Measurements from ENCODE around the gene CTCFL. TPM values are rescaled to one million over a fixed set of nuclear protein-coding genes. Genes with fewer than 3 reads are reported as not detected.

The CTCFL gene
- total and polyA plus RNA-seq, 2 donors (not counting 1 experiment from before 2014, with no cell fraction given), result not detected

GRCh38 chr20:57559658-57560553, 35.0 kb upstream of the CTCFL start:
- no peak overlapping the region for H2AFZ ChIP-seq (ENCODE audit: low read length)
- no peak overlapping the region for H3K9ac ChIP-seq (ENCODE audit: insufficient read depth, low read length)
- no peak overlapping the region for H3K4me3 ChIP-seq (replicated peaks in 1 of 4; ENCODE audit: control extremely low read depth in 1 of 4, insufficient read depth in 1 of 4, low read depth in 3 of 4, low read length in 4 of 4)
- no peak overlapping the region for H3K27ac ChIP-seq (ENCODE audit: insufficient read depth, low read length)
- H4K20me1 ChIP-seq (ENCODE audit: control insufficient read depth, extremely low read depth, insufficient read depth, low read length), result no peaks in the 10 kb centered on the region
- TF ChIP-seq EZH2 (IDR thresholded peaks at IDR 0.05; ENCODE audit: low read length, missing control alignments), result no peak
- TF ChIP-seq CTCF (conservative IDR thresholded peaks at IDR 0.05 in 1 of 2, IDR thresholded peaks at IDR 0.05 in 1 of 2; ENCODE audit: low read depth in 1 of 2, low read length in 2 of 2), result no peak
- no peaks in the 10 kb centered on the region for H3K36me3 ChIP-seq (ENCODE audit: control insufficient read depth, insufficient read depth, low read length)
- H3K4me2 ChIP-seq (ENCODE audit: extremely low read depth, insufficient read depth, low read length), result no peak overlapping the region
- H3K27me3 ChIP-seq (ENCODE audit: control insufficient read depth, insufficient read depth, low read length), result peaks cover 3% of the 10 kb centered on the region
- no peak for DNase-seq (ENCODE audit: low read depth in 2 of 2)
- H3K4me1 ChIP-seq (ENCODE audit: control insufficient read depth, extremely low read depth, insufficient read depth, low read length), result no peaks in the 10 kb centered on the region
- H3K79me2 ChIP-seq (ENCODE audit: control insufficient read depth, insufficient read depth, low read length), result no peaks in the 10 kb centered on the region
- H3K9me3 ChIP-seq (ENCODE audit: control insufficient read depth, insufficient read depth, low read depth, low read length), result no peaks in the 10 kb centered on the region

GRCh38 chr20:57559289-57559634, 34.3 kb upstream of the CTCFL start:
- Histone ChIP-seq H3K4me3 (replicated peaks in 1 of 4; ENCODE audit: control extremely low read depth in 1 of 4, insufficient read depth in 1 of 4, low read depth in 3 of 4, low read length in 4 of 4) (no peak overlapping the region), H2AFZ (ENCODE audit: low read length) (no peak overlapping the region), H3K79me2 (ENCODE audit: control insufficient read depth, insufficient read depth, low read length) (no peaks in the 10 kb centered on the region), H4K20me1 (ENCODE audit: control insufficient read depth, extremely low read depth, insufficient read depth, low read length) (no peaks in the 10 kb centered on the region), H3K9me3 (ENCODE audit: control insufficient read depth, insufficient read depth, low read depth, low read length) (no peaks in the 10 kb centered on the region), H3K9ac (ENCODE audit: insufficient read depth, low read length) (no peak overlapping the region), H3K4me1 (ENCODE audit: control insufficient read depth, extremely low read depth, insufficient read depth, low read length) (no peaks in the 10 kb centered on the region), H3K27ac (ENCODE audit: insufficient read depth, low read length) (no peak overlapping the region), H3K4me2 (ENCODE audit: extremely low read depth, insufficient read depth, low read length) (no peak overlapping the region), H3K27me3 (ENCODE audit: control insufficient read depth, insufficient read depth, low read length) (peaks cover 3% of the 10 kb centered on the region), H3K36me3 (ENCODE audit: control insufficient read depth, insufficient read depth, low read length) (no peaks in the 10 kb centered on the region)
- DNase-seq (ENCODE audit: low read depth in 2 of 2), result no peak
- no peak for TF ChIP-seq EZH2 (IDR thresholded peaks at IDR 0.05; ENCODE audit: low read length, missing control alignments)
- no peak for TF ChIP-seq CTCF (conservative IDR thresholded peaks at IDR 0.05 in 1 of 2, IDR thresholded peaks at IDR 0.05 in 1 of 2; ENCODE audit: low read depth in 1 of 2, low read length in 2 of 2)

GRCh38 chr20:57558614-57559288, 33.8 kb upstream of the CTCFL start:
- Histone ChIP-seq H3K27ac (ENCODE audit: insufficient read depth, low read length) (no peak overlapping the region), H3K4me1 (ENCODE audit: control insufficient read depth, extremely low read depth, insufficient read depth, low read length) (no peaks in the 10 kb centered on the region), H3K4me2 (ENCODE audit: extremely low read depth, insufficient read depth, low read length) (no peak overlapping the region), H3K27me3 (ENCODE audit: control insufficient read depth, insufficient read depth, low read length) (peaks cover 3% of the 10 kb centered on the region), H3K36me3 (ENCODE audit: control insufficient read depth, insufficient read depth, low read length) (no peaks in the 10 kb centered on the region), H3K4me3 (replicated peaks in 1 of 4; ENCODE audit: control extremely low read depth in 1 of 4, insufficient read depth in 1 of 4, low read depth in 3 of 4, low read length in 4 of 4) (no peak overlapping the region), H3K9ac (ENCODE audit: insufficient read depth, low read length) (no peak overlapping the region), H2AFZ (ENCODE audit: low read length) (no peak overlapping the region), H4K20me1 (ENCODE audit: control insufficient read depth, extremely low read depth, insufficient read depth, low read length) (no peaks in the 10 kb centered on the region), H3K9me3 (ENCODE audit: control insufficient read depth, insufficient read depth, low read depth, low read length) (no peaks in the 10 kb centered on the region), H3K79me2 (ENCODE audit: control insufficient read depth, insufficient read depth, low read length) (no peaks in the 10 kb centered on the region)
- DNase-seq (ENCODE audit: low read depth in 2 of 2), result no peak
- TF ChIP-seq CTCF (conservative IDR thresholded peaks at IDR 0.05 in 1 of 2, IDR thresholded peaks at IDR 0.05 in 1 of 2; ENCODE audit: low read depth in 1 of 2, low read length in 2 of 2) (no peak), EZH2 (IDR thresholded peaks at IDR 0.05; ENCODE audit: low read length, missing control alignments) (no peak)

All from fibroblast of lung (primary cell).